Activated naive CD4-positive, alpha-beta T cell treated with anti-CD3 and anti-CD28 coated beads for 36 hours (primary cell): ENCODE results near the gene ABHD8. TPM values are rescaled to one million over a fixed set of nuclear protein-coding genes. Genes with fewer than 3 reads are reported as not detected.
A peak's percentile ranks its signal among the peaks of the same experiment; 100 is the strongest.

Source experiments
- CTCF ChIA-PET: fragments of 350-600 bp; sonication (Branson Sonifier 250); formaldehyde crosslinking; loops from one replicate; lab custom pipeline; 2021; ENCODE audit warnings: antibody characterized with exemption; lab: Charles Lee
- DNase-seq: peaks from one replicate; pipeline ENCODE4 v3.0.0-alpha.2; 2020
- H3K27ac Mint-ChIP-seq: one replicate; pipeline ENCODE4 v1.8.0; 2021; ENCODE audit warnings: mild to moderate bottlenecking, mixed read lengths
- H3K27me3 Mint-ChIP-seq: one replicate; pipeline ENCODE4 v1.8.0; 2021; ENCODE audit warnings: low read depth, mixed read lengths
- H3K36me3 Mint-ChIP-seq: one replicate; pipeline ENCODE4 v1.8.0; 2021; ENCODE audit warnings: low read depth, mixed read lengths
- H3K4me1 Mint-ChIP-seq: one replicate; pipeline ENCODE4 v1.8.0; 2021; ENCODE audit warnings: low read depth, mixed read lengths
- H3K4me3 Mint-ChIP-seq: one replicate; pipeline ENCODE4 v1.8.0; 2021; ENCODE audit warnings: mild to moderate bottlenecking, moderate library complexity, mixed read lengths
- H3K9me3 Mint-ChIP-seq: one replicate; pipeline ENCODE4 v1.8.0; 2021; ENCODE audit warnings: mixed read lengths
- intact Hi-C: fragments of 100-400 bp; cut with micrococcal nuclease; formaldehyde crosslinking; loops from one replicate; pipeline ENCODE4 v1.15.1; 2023
- total RNA-seq, 2 experiments: library from RNA; stranded (reverse); gene quantifications; one replicate each; pipeline ENCODE4 v1.2.3, GENCODE V29; 2021

Gene ABHD8
- total RNA-seq, 2 experiments from 2014 or later, result 4.1 to 4.4 TPM

DNA sequence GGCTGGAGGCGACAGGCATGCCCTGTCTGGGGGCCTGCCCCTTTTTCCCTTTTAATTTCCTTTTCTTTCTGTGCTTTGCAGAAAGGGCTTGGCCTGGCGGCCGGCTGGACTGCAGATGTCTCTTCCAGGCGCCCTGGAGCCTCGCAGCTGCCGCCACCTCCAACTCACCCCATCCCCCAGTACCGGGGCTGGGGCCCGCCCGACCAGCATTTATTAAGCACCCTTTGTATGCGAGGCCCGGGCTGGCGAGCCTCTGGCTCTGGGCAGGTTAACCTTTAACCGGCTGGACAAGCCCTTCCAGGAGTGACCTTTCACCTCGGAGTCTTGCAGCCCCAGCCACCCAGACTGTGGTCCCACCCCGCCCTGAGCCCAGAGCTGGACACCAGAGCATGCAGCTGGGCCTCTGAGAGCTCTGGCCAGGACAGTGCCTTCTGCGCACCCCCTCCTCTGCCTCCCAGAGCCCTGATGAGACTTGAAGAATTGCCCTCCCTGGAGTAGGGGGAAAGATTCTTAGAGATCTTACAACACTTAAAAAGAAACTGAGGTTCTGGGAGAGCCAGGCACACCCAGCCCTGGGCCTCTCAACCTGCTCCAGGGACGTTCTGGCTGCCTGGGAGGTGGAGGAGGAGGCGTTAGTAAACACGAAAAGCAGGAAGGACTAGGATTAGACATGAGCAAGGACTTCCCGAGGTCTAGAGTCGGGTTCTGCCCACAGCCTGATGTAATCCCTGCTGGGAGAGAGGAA, 56.4 kb downstream of the ABHD8 start:
- CTCF ChIA-PET, result no interaction called here
- no peaks in the 10 kb centered on the region for H3K9me3 Mint-ChIP-seq

DNA sequence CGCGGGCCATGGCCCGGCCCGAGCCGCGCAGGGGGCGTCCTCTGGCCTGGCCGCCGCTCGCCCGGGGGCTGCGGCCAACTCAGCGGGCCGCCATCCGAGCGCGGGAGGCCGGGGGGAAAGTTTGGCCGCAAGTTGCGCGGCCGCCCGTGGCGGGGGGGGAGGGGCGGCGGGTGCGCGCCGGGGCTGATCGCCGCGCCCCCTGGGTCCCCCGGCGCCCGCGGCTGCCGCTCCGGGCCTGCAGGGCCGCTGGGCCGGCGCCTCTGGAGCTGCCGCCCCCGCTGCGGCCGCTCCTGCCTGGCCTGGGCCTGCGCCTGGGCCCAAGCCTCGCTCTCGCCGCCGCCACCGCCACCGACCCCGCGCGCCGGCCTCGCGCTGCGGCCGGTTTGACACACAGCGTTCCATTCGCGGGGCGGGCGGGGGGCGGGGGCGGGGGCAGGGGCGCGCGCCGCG, 57.7 kb downstream of the ABHD8 start, which contains the start of gene NR2F6:
Gene NR2F6, minus strand, starts transcription at position 385 of the 450 bp plus-strand sequence. CDS start 699 bp downstream, outside the sequence.
- CTCF ChIA-PET, result no interaction called here
- no peaks in the 10 kb centered on the region for H3K9me3 Mint-ChIP-seq
- no peaks in the 10 kb centered on the region for H3K27me3 Mint-ChIP-seq

More for the DNA sequence above, 56.4 kb downstream of the ABHD8 start:
- peaks cover 4% of the 10 kb centered on the region for H3K4me1 Mint-ChIP-seq
- no peak overlapping the region for H3K27ac Mint-ChIP-seq
- intact Hi-C loops, result loop anchor here (1.0 kb wide), 1 partner anchor 20 kb away; the partner anchor contains the start of gene BABAM1
- DNase-seq, result no peak
- H3K27me3 Mint-ChIP-seq, result no peaks in the 10 kb centered on the region
- H3K4me3 Mint-ChIP-seq, result peak overlapping the region; percentile 85
- H3K36me3 Mint-ChIP-seq, result no peaks in the 10 kb centered on the region

DNA sequence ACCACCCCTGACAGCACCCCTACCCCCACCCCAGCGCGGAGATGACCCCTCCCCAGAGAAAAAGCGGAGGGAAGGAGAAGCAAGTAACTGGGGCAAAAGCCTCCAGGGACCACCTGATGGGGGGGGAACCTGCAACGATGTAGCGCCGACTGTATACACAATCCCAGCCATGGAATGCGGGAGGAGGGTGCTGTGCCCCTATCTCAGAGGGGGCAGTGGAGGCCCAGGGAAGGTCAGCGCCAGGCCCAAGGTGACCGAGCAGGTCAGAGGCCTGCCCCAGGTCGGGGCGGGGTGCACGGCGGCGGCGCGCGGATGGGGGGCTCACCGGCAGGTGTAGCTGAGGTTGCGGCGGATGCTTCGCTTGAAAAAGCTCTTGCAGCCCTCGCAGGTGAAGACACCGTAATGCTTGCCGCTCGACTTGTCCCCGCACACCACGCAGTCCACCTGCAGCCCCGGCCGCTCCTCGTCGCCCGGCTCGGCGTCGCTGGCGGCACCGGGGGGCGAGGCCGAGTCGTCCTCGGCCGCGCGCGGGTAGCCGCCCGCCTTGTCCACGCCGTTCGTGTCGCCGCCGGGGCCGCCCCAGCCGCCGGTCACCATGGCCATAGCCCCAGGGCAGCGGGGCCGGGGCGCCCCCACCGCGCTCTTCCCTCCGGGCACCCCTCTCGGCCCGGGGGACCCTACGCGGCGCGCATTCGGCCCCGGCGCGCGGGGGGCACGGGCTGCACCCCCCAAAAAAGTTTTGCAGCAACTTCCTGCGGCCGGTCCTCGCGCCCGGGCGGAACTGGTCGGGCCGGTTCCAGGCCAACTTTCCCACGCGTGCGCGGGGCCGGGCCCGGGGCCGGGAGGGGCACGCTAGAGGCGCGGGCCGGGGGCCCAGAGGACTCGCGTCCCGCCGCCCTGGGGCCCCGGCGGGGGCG, 58.3 kb downstream of the ABHD8 start:
- no peak for DNase-seq
- CTCF ChIA-PET, result interaction anchor here (1.2 kb wide), 1 partner anchor 14 kb away, joined by 3 read pairs; no protein-coding TSS in a partner anchor
- intact Hi-C loops, result no loop called here
- Mint-ChIP-seq H3K4me1 (peaks cover 4% of the 10 kb centered on the region), H3K27me3 (no peaks in the 10 kb centered on the region), H3K27ac (no peak overlapping the region), H3K36me3 (no peaks in the 10 kb centered on the region), H3K9me3 (no peaks in the 10 kb centered on the region), H3K4me3 (peak overlapping the region; percentile 46)

More for the DNA sequence above, 57.7 kb downstream of the ABHD8 start, which contains the start of gene NR2F6:
- peak within 1 kb of the TSS; percentile 85 for H3K4me3 Mint-ChIP-seq
- H3K36me3 Mint-ChIP-seq, result no peaks in the 10 kb centered on the region
- no peak for DNase-seq
- H3K4me1 Mint-ChIP-seq, result peaks cover 4% of the 10 kb centered on the region
- intact Hi-C loops, result no loop called here
- H3K27ac Mint-ChIP-seq, result peak within 1 kb of the TSS; percentile 66

GRCh38 chr19:17243830-17244617, 59.2 kb downstream of the ABHD8 start:
- H3K27me3 Mint-ChIP-seq, result no peaks in the 10 kb centered on the region
- CTCF ChIA-PET, result interaction anchor here (1.2 to 1.4 kb wide), 2 partner anchors 10 to 15 kb away, joined by 3 read pairs; no protein-coding TSS in a partner anchor
- peaks cover 4% of the 10 kb centered on the region for H3K4me1 Mint-ChIP-seq
- H3K27ac Mint-ChIP-seq, result no peak overlapping the region
- H3K4me3 Mint-ChIP-seq, result peak overlapping the region; percentile 46
- intact Hi-C loops, result no loop called here
- H3K9me3 Mint-ChIP-seq, result no peaks in the 10 kb centered on the region
- no peak for DNase-seq
- no peaks in the 10 kb centered on the region for H3K36me3 Mint-ChIP-seq

GRCh38 chr19:17243211-17243829, 59.9 kb downstream of the ABHD8 start:
- Mint-ChIP-seq H3K9me3 (no peaks in the 10 kb centered on the region), H3K27me3 (no peaks in the 10 kb centered on the region), H3K4me3 (no peak overlapping the region), H3K27ac (no peak overlapping the region), H3K4me1 (peaks cover 4% of the 10 kb centered on the region), H3K36me3 (no peaks in the 10 kb centered on the region)
- CTCF ChIA-PET, result interaction anchor here (1.0 to 1.4 kb wide), 3 partner anchors 9 to 143 kb away, joined by 3 to 6 read pairs (median 3); no protein-coding TSS in a partner anchor
- DNase-seq, result no peak
- intact Hi-C loops, result no loop called here

DNA sequence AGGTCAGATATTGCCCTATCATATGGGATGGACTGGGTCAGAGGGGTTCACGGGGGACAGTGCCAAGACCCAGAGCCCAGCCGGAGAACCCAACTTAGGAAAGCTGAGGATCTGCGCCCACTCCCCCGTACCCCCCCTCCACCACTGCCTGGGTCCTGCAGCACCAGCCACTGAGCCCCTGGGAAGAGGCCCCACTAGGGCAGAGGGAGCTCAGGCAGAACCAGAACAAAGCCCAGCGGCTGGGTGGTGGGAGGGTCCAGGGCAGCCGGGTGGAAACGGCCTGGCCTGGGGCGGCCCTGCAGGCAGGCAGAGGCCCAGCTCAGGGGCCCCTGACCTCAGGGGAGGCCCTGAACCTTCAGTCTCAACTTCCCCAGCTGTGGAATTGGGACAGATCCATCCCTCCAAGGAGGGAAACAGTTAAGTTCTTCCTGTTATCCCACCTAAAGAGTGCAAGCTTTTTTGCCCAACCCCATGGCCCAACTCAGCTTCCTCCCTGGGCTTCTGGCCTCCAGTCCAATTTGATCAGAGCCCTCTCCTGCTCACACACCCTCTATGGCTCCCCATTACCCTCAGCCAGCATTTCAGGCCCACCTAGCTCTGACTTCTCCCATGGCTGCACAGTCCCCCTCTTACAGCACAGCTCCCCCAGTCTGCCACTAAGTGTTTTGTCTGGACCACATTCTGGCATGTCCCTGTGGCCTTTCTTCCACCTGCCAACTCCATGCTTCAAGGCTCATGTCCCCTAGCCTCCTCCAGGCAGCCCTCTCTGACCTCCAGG, 60.6 kb downstream of the ABHD8 start:
- no peak for DNase-seq
- H3K4me3 Mint-ChIP-seq, result no peak overlapping the region
- no peaks in the 10 kb centered on the region for H3K9me3 Mint-ChIP-seq
- intact Hi-C loops, result no loop called here
- no peaks in the 10 kb centered on the region for H3K27me3 Mint-ChIP-seq
- CTCF ChIA-PET, result interaction anchor here (0.7 to 1.4 kb wide), 4 partner anchors 8 to 144 kb away, joined by 3 to 6 read pairs (median 3); no protein-coding TSS in a partner anchor
- no peaks in the 10 kb centered on the region for H3K36me3 Mint-ChIP-seq
- H3K4me1 Mint-ChIP-seq, result peaks cover 4% of the 10 kb centered on the region
- H3K27ac Mint-ChIP-seq, result no peak overlapping the region

Other genes with a start within 250 kb of the ABHD8 start
- gene HAUS8, start 228.0 kb downstream of the ABHD8 start, total RNA-seq, result 10 to 100 TPM; 47.3 to 48.8 TPM
- gene MYO9B, start 227.6 kb downstream of the ABHD8 start, total RNA-seq, result 10 to 100 TPM; 73.1 to 78.6 TPM
- 10 to 100 TPM; 24.7 to 25.3 TPM for gene USE1, start 88.1 kb downstream of the ABHD8 start, total RNA-seq
- gene OCEL1, start 77.2 kb downstream of the ABHD8 start, total RNA-seq, result 1 to 10 TPM; 8.7 to 9.3 TPM
- gene NR2F6, start 57.5 kb downstream of the ABHD8 start, total RNA-seq, result 1 to 10 TPM; 5.3 to 6.0 TPM
- gene USHBP1, start 38.7 kb downstream of the ABHD8 start, total RNA-seq, result under 1 TPM in 1 of 2 experiments, not detected in 1; 0.20 TPM
- 100 to 1,000 TPM; 108 to 109 TPM for gene BABAM1, start 36.0 kb downstream of the ABHD8 start, total RNA-seq
- gene ANKLE1, start 21.5 kb downstream of the ABHD8 start, total RNA-seq, result 1 to 10 TPM; 8.6 to 8.8 TPM
- 10 to 100 TPM; 84.2 to 92.2 TPM for gene MRPL34, start 2.4 kb upstream of the ABHD8 start, total RNA-seq
- 10 to 100 TPM; 26.2 to 28.6 TPM for gene DDA1, start 6.1 kb upstream of the ABHD8 start, total RNA-seq
- gene ANO8, start 31.4 kb upstream of the ABHD8 start, total RNA-seq, result 1 to 10 TPM; 3.4 to 3.8 TPM
- gene GTPBP3, start 34.1 kb upstream of the ABHD8 start, total RNA-seq, result 10 to 100 TPM; 36.8 to 45.7 TPM
- not detected for gene PLVAP, start 73.9 kb upstream of the ABHD8 start, total RNA-seq
- gene CCDC194, start 90.8 kb upstream of the ABHD8 start, total RNA-seq, result under 1 TPM; 0.83 to 0.89 TPM
- gene BST2, start 102.2 kb upstream of the ABHD8 start, total RNA-seq, result 100 to 1,000 TPM; 117 to 121 TPM
- 10 to 100 TPM; 29.3 to 32.1 TPM for gene MVB12A, start 116.6 kb upstream of the ABHD8 start, total RNA-seq
- gene TMEM221, start 145.2 kb upstream of the ABHD8 start, total RNA-seq, result not detected
- gene NXNL1, start 157.5 kb upstream of the ABHD8 start, total RNA-seq, result not detected
- gene SLC27A1, start 167.1 kb upstream of the ABHD8 start, total RNA-seq, result 1 to 10 TPM; 1.2 to 1.7 TPM
- 10 to 100 TPM; 54.5 to 58.0 TPM for gene PGLS, start 208.2 kb upstream of the ABHD8 start, total RNA-seq